ENCODE data around the gene RBBP9.
"Not testable (repeated sequence)": the region's sequence is repeated elsewhere in the genome, so short reads cannot be mapped to it uniquely, and the experiment has no call there.

RBBP9 gene

GRCh38 chr20:18527836-18528235, 30.8 kb upstream of the RBBP9 start:
- Histone ChIP-seq H3K4me1 (ENCODE audit: control insufficient read depth, insufficient read depth, low read length) (no peaks in the 10 kb centered on the region), H3K4me3 (ENCODE audit: low read depth, low read length) (no peak overlapping the region), H3K9me3 (ENCODE audit: control insufficient read depth, insufficient read depth, low read depth, low read length) (no peaks in the 10 kb centered on the region), H3K27ac (ENCODE audit: extremely low read depth, low read depth, low read length) (no peak overlapping the region), H3K36me3 (ENCODE audit: control insufficient read depth in 2 of 2, insufficient read depth in 1 of 2, low read length in 2 of 2) (peaks cover 55 to 93% of the 10 kb centered on the region in 2 experiments)
- ChIA-PET POLR2A (no interaction called here), CTCF (interaction anchor here (1.7 kb wide), 1 partner anchor 13 kb away, joined by 6 read pairs; no protein-coding TSS in a partner anchor)
- TF ChIP-seq ZNF19 (tag by site-specific recombination; IDR thresholded peaks at IDR 0.05; ENCODE audit: low read depth) (no peak), PRDM10 (tag by site-specific recombination; IDR thresholded peaks at IDR 0.05) (no peak), PRDM4 (tag by site-specific recombination; IDR thresholded peaks at IDR 0.05) (no peak), ZSCAN23 (tag by site-specific recombination; IDR thresholded peaks at IDR 0.05) (no peak), ZNF623 (tag by site-specific recombination; IDR thresholded peaks at IDR 0.05) (no peak), ZNF488 (tag by site-specific recombination; IDR thresholded peaks at IDR 0.05) (no peak), ZBTB21 (tag by site-specific recombination; IDR thresholded peaks at IDR 0.05) (no peak), ZNF677 (tag by site-specific recombination; IDR thresholded peaks at IDR 0.05) (no peak), MYNN (tag by site-specific recombination; IDR thresholded peaks at IDR 0.05; ENCODE audit: borderline replicate concordance) (no peak)

- Histone ChIP-seq H3K9me3 (ENCODE audit: control insufficient read depth, insufficient read depth, low read depth, low read length) (no peaks in the 10 kb centered on the region), H3K36me3 (ENCODE audit: control insufficient read depth in 2 of 2, insufficient read depth in 1 of 2, low read length in 2 of 2) (peaks cover 52 to 88% of the 10 kb centered on the region in 2 experiments)
- CTCF ChIA-PET, result no interaction called here
Observed at GRCh38 chr20:18527339-18527738, 30.3 kb upstream of the RBBP9 start.

GRCh38 chr20:18526761-18527160, 29.7 kb upstream of the RBBP9 start:
- POLR2A ChIA-PET, result interaction anchor here (1.4 kb wide), 1 partner anchor 19 kb away, joined by 3 read pairs; the partner anchor contains the start of gene SEC23B
- H3K36me3 ChIP-seq (ENCODE audit: control insufficient read depth in 2 of 2, insufficient read depth in 1 of 2, low read length in 2 of 2), result peaks cover 46 to 82% of the 10 kb centered on the region in 2 experiments
- H3K4me3 ChIP-seq (ENCODE audit: low read depth, low read length); CTCF ChIA-PET; H3K4me1 ChIP-seq (ENCODE audit: control insufficient read depth, insufficient read depth, low read length); H3K27ac ChIP-seq (ENCODE audit: extremely low read depth, low read depth, low read length); H3K9me3 ChIP-seq (ENCODE audit: control insufficient read depth, insufficient read depth, low read depth, low read length): not testable (repeated sequence)

More at GRCh38 chr20:18527339-18527738, 30.3 kb upstream of the RBBP9 start:
- TF ChIP-seq PRDM10 (tag by site-specific recombination; IDR thresholded peaks at IDR 0.05), result no peak
- no peak for TF ChIP-seq KLF8 (tag by site-specific recombination; IDR thresholded peaks at IDR 0.05)
- no peak for TF ChIP-seq TRIM28 (IDR thresholded peaks at IDR 0.05; ENCODE audit: borderline replicate concordance, low read length)
- no peak for TF ChIP-seq PATZ1 (tag by site-specific recombination; IDR thresholded peaks at IDR 0.05)
- TF ChIP-seq ZNF423 (tag by site-specific recombination; IDR thresholded peaks at IDR 0.05), result no peak
- no peak overlapping the region for H3K27ac ChIP-seq (ENCODE audit: extremely low read depth, low read depth, low read length)
- POLR2A ChIA-PET, result no interaction called here
- no peak overlapping the region for H3K4me3 ChIP-seq (ENCODE audit: low read depth, low read length)
- H3K4me1 ChIP-seq (ENCODE audit: control insufficient read depth, insufficient read depth, low read length), result no peaks in the 10 kb centered on the region
